Neuronal stem cell (in vitro differentiated cells): Measurements from ENCODE around the gene RASGRP3.

Experiments
- DNase-seq: peaks from one replicate; pipeline ENCODE4 v3.0.0-alpha.2; 2013; ENCODE audit warnings: low spot score
- H2AFZ ChIP-seq: one replicate; pipeline ENCODE4 v1.6.1; 2013; ENCODE audit warnings: mild to moderate bottlenecking, low read length, inconsistent platforms
- H2AK5ac ChIP-seq: 2 replicates; pipeline ENCODE4 v1.6.1; 2013; ENCODE audit warnings: low read depth, mild to moderate bottlenecking, inconsistent platforms, low read length, moderate library complexity, mixed read lengths
- H2BK120ac ChIP-seq: 2 replicates; pipeline ENCODE4 v1.6.1; 2013; ENCODE audit warnings: low read depth, mild to moderate bottlenecking, inconsistent platforms, low read length, moderate library complexity, mixed read lengths
- H2BK12ac ChIP-seq: one replicate; pipeline ENCODE4 v1.6.1; 2013; ENCODE audit warnings: low read length, inconsistent platforms
- H2BK15ac ChIP-seq: 2 replicates; pipeline ENCODE4 v1.6.1; 2013; ENCODE audit warnings: mild to moderate bottlenecking, low read length, inconsistent platforms, mixed read lengths
- H2BK5ac ChIP-seq: one replicate; pipeline ENCODE4 v1.6.1; 2013; ENCODE audit warnings: inconsistent platforms, mild to moderate bottlenecking, low read length, moderate library complexity
- H3K14ac ChIP-seq: one replicate; pipeline ENCODE4 v1.6.1; 2013; ENCODE audit warnings: low read length, inconsistent platforms
- H3K18ac ChIP-seq: 2 replicates; pipeline ENCODE4 v1.6.1; 2013; ENCODE audit warnings: low read length, inconsistent platforms
- H3K23ac ChIP-seq: 2 replicates; pipeline ENCODE4 v1.6.1; 2013; ENCODE audit warnings: low read depth, mild to moderate bottlenecking, mixed read lengths, low read length, inconsistent platforms; ENCODE audit not compliant: poor library complexity
- H3K27ac ChIP-seq: replicated peaks from 3 replicates; pipeline ENCODE4 v1.5.1; 2013; ENCODE audit warnings: low read length, inconsistent platforms
- H3K27me3 ChIP-seq, 3 experiments: 2 replicates each; pipeline ENCODE4 v1.6.1; 2013; ENCODE audit warnings: low read length in 3 of 3, mild to moderate bottlenecking in 2 of 3, inconsistent platforms in 1 of 3, low read depth in 1 of 3, mixed read lengths in 1 of 3, moderate library complexity in 1 of 3; ENCODE audit not compliant: control insufficient read depth in 3 of 3, insufficient read depth in 3 of 3
- H3K36me3 ChIP-seq, 2 donors: replicated peaks in 1 of 2; 2 replicates each; pipeline ENCODE4 v1.6.1; 2013; ENCODE audit warnings: low read length in 2 of 2; ENCODE audit not compliant: control insufficient read depth in 2 of 2, insufficient read depth in 2 of 2
- H3K4ac ChIP-seq: 2 replicates; pipeline ENCODE4 v1.6.1; 2013; ENCODE audit warnings: inconsistent platforms, mild to moderate bottlenecking, low read length, moderate library complexity
- H3K4me1 ChIP-seq, 2 donors: 1 replicate in 1 of 2; 2 replicates in 1 of 2; pipeline ENCODE4 v1.6.1; 2013; ENCODE audit warnings: low read length in 2 of 2, low read depth in 1 of 2; ENCODE audit not compliant: control insufficient read depth in 2 of 2, insufficient read depth in 1 of 2
- H3K4me2 ChIP-seq: one replicate; pipeline ENCODE4 v1.6.1; 2013; ENCODE audit warnings: mild to moderate bottlenecking, low read length, inconsistent platforms; ENCODE audit not compliant: insufficient read depth, poor library complexity, severe bottlenecking
- H3K4me3 ChIP-seq, 2 donors: 2 replicates each; pipeline ENCODE4 v1.5.1; 2013; ENCODE audit warnings: low read length in 2 of 2, mild to moderate bottlenecking in 2 of 2, inconsistent platforms in 1 of 2, moderate library complexity in 1 of 2
- H3K79me1 ChIP-seq: one replicate; pipeline ENCODE4 v1.6.1; 2013; ENCODE audit warnings: low read depth, mild to moderate bottlenecking, inconsistent platforms, low read length, moderate library complexity
- H3K9ac ChIP-seq: one replicate; pipeline ENCODE4 v1.6.1; 2013; ENCODE audit warnings: mild to moderate bottlenecking, low read depth, low read length, inconsistent platforms; ENCODE audit not compliant: poor library complexity
- H3K9me3 ChIP-seq, 2 donors: replicated peaks in 1 of 2; 2 replicates each; pipeline versions ENCODE3 to v1.6.1; 2013; ENCODE audit warnings: low read length in 2 of 2, mild to moderate bottlenecking in 2 of 2, inconsistent platforms in 1 of 2, low read depth in 1 of 2, mixed read lengths in 1 of 2, moderate library complexity in 1 of 2; ENCODE audit not compliant: control insufficient read depth in 2 of 2, insufficient read depth in 1 of 2
- H4K8ac ChIP-seq: one replicate; pipeline ENCODE4 v1.6.1; 2013; ENCODE audit warnings: low read depth, mild to moderate bottlenecking, inconsistent platforms, low read length, moderate library complexity
- H4K91ac ChIP-seq: one replicate; pipeline ENCODE4 v1.6.1; 2013; ENCODE audit warnings: low read length, low read depth, mild to moderate bottlenecking, inconsistent platforms; ENCODE audit not compliant: poor library complexity
- WGBS, 2 donors: extraction: QIAGEN DNeasy Blood & Tissue Kit; methylation state at CpG; one replicate each; pipeline ENCODE4 v1.1.7; 2013; ENCODE audit warnings: missing lambda C conversion rate in 2 of 2, mixed read lengths in 1 of 2; ENCODE audit not compliant: insufficient read length in 2 of 2, insufficient replicate concordance in 1 of 2; ENCODE audit errors: extremely low coverage in 2 of 2; 5-methylcytosine and 5-hydroxymethylcytosine counted together

Gene RASGRP3

GRCh38 chr2:33448220-33448899, 28.1 kb upstream of the RASGRP3 start:
- no peak overlapping the region for H4K91ac ChIP-seq
- H3K4ac ChIP-seq: no peak overlapping the region
- no peak overlapping the region for H3K4me2 ChIP-seq
- H3K9me3 ChIP-seq: peaks cover 4 to 7% of the 10 kb centered on the region in 2 donors
- no peak overlapping the region for H3K14ac ChIP-seq
- no peak overlapping the region for H2BK15ac ChIP-seq
- H3K23ac ChIP-seq: no peak overlapping the region
- no peak overlapping the region for H3K4me3 ChIP-seq
- no peaks in the 10 kb centered on the region for H3K27me3 ChIP-seq
- H3K79me1 ChIP-seq: peaks cover 2% of the 10 kb centered on the region
- H3K27ac ChIP-seq: no peak overlapping the region
- H3K18ac ChIP-seq: no peak overlapping the region
- DNase-seq: no peak
- H3K9ac ChIP-seq: no peak overlapping the region
- H3K4me1 ChIP-seq: no peaks in the 10 kb centered on the region
- no peak overlapping the region for H2AK5ac ChIP-seq
- H4K8ac ChIP-seq: no peak overlapping the region
- no peak overlapping the region for H2BK120ac ChIP-seq
- no peak overlapping the region for H2BK5ac ChIP-seq
- no peaks in the 10 kb centered on the region for H3K36me3 ChIP-seq
- WGBS, 2 donors: no CpG with 5 or more reads among the region's 2 CpGs
- no peak overlapping the region for H2BK12ac ChIP-seq
- H2AFZ ChIP-seq: no peak overlapping the region

GRCh38 chr2:33451214-33451613, 25.2 kb upstream of the RASGRP3 start:
- no peak overlapping the region for H4K8ac ChIP-seq
- no peak overlapping the region for H2BK5ac ChIP-seq
- H3K23ac ChIP-seq: no peak overlapping the region
- H3K27me3 ChIP-seq: no peaks in the 10 kb centered on the region
- no peak overlapping the region for H3K4me3 ChIP-seq
- no peak overlapping the region for H3K4ac ChIP-seq
- no peak for DNase-seq
- H2AK5ac ChIP-seq: no peak overlapping the region
- no peak overlapping the region for H2BK15ac ChIP-seq
- peaks cover 2% of the 10 kb centered on the region for H3K79me1 ChIP-seq
- H2BK12ac ChIP-seq: no peak overlapping the region
- H3K9me3 ChIP-seq: peaks cover 4 to 7% of the 10 kb centered on the region in 2 donors
- H4K91ac ChIP-seq: no peak overlapping the region
- no peak overlapping the region for H3K18ac ChIP-seq
- H3K36me3 ChIP-seq: no peaks in the 10 kb centered on the region
- no peak overlapping the region for H3K4me2 ChIP-seq
- no peak overlapping the region for H3K14ac ChIP-seq
- H2BK120ac ChIP-seq: no peak overlapping the region
- no peak overlapping the region for H3K27ac ChIP-seq
- WGBS, 2 donors: no CpG with 5 or more reads among the region's 1 CpG
- no peaks in the 10 kb centered on the region for H3K4me1 ChIP-seq
- no peak overlapping the region for H3K9ac ChIP-seq
- H2AFZ ChIP-seq: no peak overlapping the region

GRCh38 chr2:33451825-33452224, 24.6 kb upstream of the RASGRP3 start:
- no peak overlapping the region for H4K91ac ChIP-seq
- no peak for DNase-seq
- no peak overlapping the region for H3K23ac ChIP-seq
- H2BK12ac ChIP-seq: no peak overlapping the region
- no CpG with 5 or more reads among the region's 1 CpG for WGBS, 2 donors
- H3K4me2 ChIP-seq: no peak overlapping the region
- H2BK5ac ChIP-seq: no peak overlapping the region
- no peaks in the 10 kb centered on the region for H3K4me1 ChIP-seq
- H2BK120ac ChIP-seq: no peak overlapping the region
- no peak overlapping the region for H3K27ac ChIP-seq
- H4K8ac ChIP-seq: no peak overlapping the region
- no peak overlapping the region for H2AFZ ChIP-seq
- no peaks in the 10 kb centered on the region for H3K27me3 ChIP-seq
- H3K14ac ChIP-seq: no peak overlapping the region
- H3K36me3 ChIP-seq: no peaks in the 10 kb centered on the region
- H3K4ac ChIP-seq: no peak overlapping the region
- H3K9ac ChIP-seq: no peak overlapping the region
- H3K79me1 ChIP-seq: peaks cover 2% of the 10 kb centered on the region
- no peak overlapping the region for H2BK15ac ChIP-seq
- no peak overlapping the region for H2AK5ac ChIP-seq
- H3K18ac ChIP-seq: no peak overlapping the region
- H3K4me3 ChIP-seq: no peak overlapping the region
- H3K9me3 ChIP-seq: peaks cover 4 to 7% of the 10 kb centered on the region in 2 donors

- DNase-seq: no peak
- H3K36me3 ChIP-seq: no peaks in the 10 kb centered on the region
- H3K18ac ChIP-seq: no peak overlapping the region
- no peak overlapping the region for H2BK5ac ChIP-seq
- peak overlapping the region; percentile 44 for H3K9ac ChIP-seq
- peaks cover 2% of the 10 kb centered on the region for H3K79me1 ChIP-seq
- peaks cover 4 to 7% of the 10 kb centered on the region in 2 donors for H3K9me3 ChIP-seq
- H3K14ac ChIP-seq: no peak overlapping the region
- H3K4ac ChIP-seq: no peak overlapping the region
- H4K91ac ChIP-seq: no peak overlapping the region
- H2BK120ac ChIP-seq: no peak overlapping the region
- H3K27me3 ChIP-seq: no peaks in the 10 kb centered on the region
- H3K4me1 ChIP-seq: no peaks in the 10 kb centered on the region
- H2AFZ ChIP-seq: no peak overlapping the region
- no peak overlapping the region for H3K4me2 ChIP-seq
- peak overlapping the region; percentile 6 for H3K23ac ChIP-seq
- H4K8ac ChIP-seq: no peak overlapping the region
- H2BK12ac ChIP-seq: peak overlapping the region; percentile 22
- no peak overlapping the region for H3K27ac ChIP-seq
- H2BK15ac ChIP-seq: no peak overlapping the region
- H3K4me3 ChIP-seq: peak overlapping the region in 1 of 2 donors; percentile 54
- H2AK5ac ChIP-seq: peak overlapping the region; percentile 89
Observed at GRCh38 chr2:33452545-33452944, 23.9 kb upstream of the RASGRP3 start.
